SK-N-SH (cell line): ENCODE measurements around the gene CBX1. TPM values are rescaled to one million over a fixed set of nuclear protein-coding genes. Genes with fewer than 3 reads are reported as not detected.

ENCODE experiments used
- CTCF ChIA-PET: fragments of 300-600, 350-600 bp; formaldehyde crosslinking; extraction: SDS; loops from one replicate; lab custom pipeline; 2021; lab: Yijun Ruan, JAX
- POLR2A ChIA-PET: fragments of 350-600 bp; sonication (Branson Sonifier 250); formaldehyde crosslinking; extraction: SDS; loops from one replicate; lab custom pipeline; 2020; ENCODE audit warnings: antibody characterized with exemption, inconsistent platforms; lab: Yijun Ruan, JAX
- DNase-seq: peaks from one replicate; pipeline ENCODE4 v3.0.0; 2012
- H2AFZ ChIP-seq: fragments of 200-600 bp; sonication (generic); 2 replicates; pipeline ENCODE4 v1.8.1; 2016; ENCODE audit warnings: antibody characterized with exemption, mild to moderate bottlenecking, low read depth
- H3F3A ChIP-seq: fragments of 200-600 bp; sonication (generic); replicated peaks from 2 replicates; pipeline ENCODE3; 2016; ENCODE audit warnings: antibody characterized with exemption, mild to moderate bottlenecking; ENCODE audit not compliant: insufficient read depth
- H3K27ac ChIP-seq, 2 experiments: fragments of 200-500 bp in 1 of 2; fragments of 200-600 bp in 1 of 2; sonication (Bioruptor generic) in 1 of 2; sonication (generic), shearing (Covaris generic) in 1 of 2; 2 replicates each; pipeline versions ENCODE4 v1.5.1 to v1.6.1; 2014 to 2016; ENCODE audit warnings: low read depth in 2 of 2, inconsistent platforms in 1 of 2, low read length in 1 of 2, mild to moderate bottlenecking in 1 of 2, mixed read lengths in 1 of 2
- H3K27me3 ChIP-seq: fragments of 200-600 bp; sonication (generic), shearing (Covaris generic); 2 replicates; pipeline ENCODE4 v1.6.1; 2016; ENCODE audit warnings: mixed run types; ENCODE audit not compliant: insufficient read depth
- H3K36me3 ChIP-seq, 2 experiments: fragments of 200-500 bp in 1 of 2; fragments of 200-600 bp in 1 of 2; sonication (Bioruptor generic) in 1 of 2; sonication (generic) in 1 of 2; replicated peaks in 1 of 2; 2 replicates each; pipeline versions ENCODE3 to v1.5.1; 2014 to 2016; ENCODE audit warnings: low read length in 1 of 2, mild to moderate bottlenecking in 1 of 2; ENCODE audit not compliant: insufficient read depth in 2 of 2, control insufficient read depth in 1 of 2
- H3K4me1 ChIP-seq, 2 experiments: fragments of 200-500 bp in 1 of 2; fragments of 200-600 bp in 1 of 2; sonication (Bioruptor generic) in 1 of 2; sonication (generic), shearing (Covaris generic) in 1 of 2; 2 replicates each; pipeline versions ENCODE4 v1.5.1 to v1.6.1; 2014 to 2016; ENCODE audit warnings: low read depth in 1 of 2, low read length in 1 of 2, mixed run types in 1 of 2; ENCODE audit not compliant: insufficient read depth in 2 of 2, control insufficient read depth in 1 of 2
- H3K4me2 ChIP-seq: fragments of 200-600 bp; sonication (generic), shearing (Covaris generic); 2 replicates; pipeline ENCODE4 v1.6.1; 2017; ENCODE audit warnings: mixed run types
- H3K4me3 ChIP-seq, 2 experiments: fragments of 200-500 bp in 1 of 2; fragments of 200-600 bp in 1 of 2; sonication (Bioruptor generic) in 1 of 2; sonication (generic), shearing (Covaris generic) in 1 of 2; 2 replicates each; pipeline versions ENCODE4 v1.5.1 to v1.8.1; 2014 to 2016; ENCODE audit warnings: low read depth in 2 of 2, inconsistent platforms in 1 of 2, low read length in 1 of 2, mild to moderate bottlenecking in 1 of 2, mixed read lengths in 1 of 2, moderate library complexity in 1 of 2
- H3K79me2 ChIP-seq: fragments of 200-600 bp; sonication (generic); 2 replicates; pipeline ENCODE4 v1.8.1; 2017; ENCODE audit warnings: mild to moderate bottlenecking; ENCODE audit not compliant: insufficient read depth
- H3K9ac ChIP-seq: fragments of 200-600 bp; sonication (generic); 2 replicates; pipeline ENCODE4 v1.6.1; 2017; ENCODE audit warnings: mixed run types
- H3K9me2 ChIP-seq: fragments of 200-600 bp; sonication (generic); 2 replicates; pipeline ENCODE4 v1.6.1; 2017; ENCODE audit warnings: mixed run types
- H3K9me3 ChIP-seq: fragments of 200-600 bp; sonication (generic); 2 replicates; pipeline ENCODE4 v1.6.1; 2017; ENCODE audit warnings: mixed run types, mild to moderate bottlenecking, moderate library complexity
- H4K20me1 ChIP-seq: fragments of 200-600 bp; sonication (generic); 2 replicates; pipeline ENCODE4 v1.6.1; 2017; ENCODE audit warnings: mild to moderate bottlenecking, mixed run types; ENCODE audit not compliant: insufficient read depth
- CHD2 ChIP-seq: fragments of 150-350 bp; IDR thresholded peaks from 2 replicates; pipeline ENCODE4 v1.6.1; 2018; ENCODE audit warnings: low read length; ENCODE audit not compliant: partially characterized antibody
- EZH2phosphoT487 ChIP-seq: fragments of 200-600 bp; sonication (generic); IDR thresholded peaks from 2 replicates; pipeline ENCODE4 v1.6.1; 2017; ENCODE audit warnings: low read depth, mixed run types, mild to moderate bottlenecking, antibody characterized with exemption, moderate library complexity, borderline replicate concordance
- FOXM1 ChIP-seq: IDR thresholded peaks from 2 replicates; pipeline ENCODE4 v1.4.0; 2012; ENCODE audit warnings: low read depth, mild to moderate bottlenecking
- JUND ChIP-seq: IDR thresholded peaks from 2 replicates; pipeline ENCODE4 v1.4.0; 2012
- MEF2A ChIP-seq: IDR thresholded peaks from 2 replicates; pipeline ENCODE4 v1.4.0; 2012; ENCODE audit warnings: low read depth, borderline replicate concordance
- MXI1 ChIP-seq: IDR thresholded peaks from 2 replicates; pipeline ENCODE4 v1.6.1; 2012; ENCODE audit warnings: mild to moderate bottlenecking, low read depth, low read length, improper control_type of control experiment
- NRF1 ChIP-seq: IDR thresholded peaks from 2 replicates; pipeline ENCODE4 v1.6.1; 2012; ENCODE audit warnings: low read depth, mild to moderate bottlenecking, low read length
- POLR2AphosphoS5 ChIP-seq: IDR thresholded peaks from 2 replicates; pipeline ENCODE4 v1.6.1; 2012; ENCODE audit warnings: low read depth, low read length
- RAD21 ChIP-seq: IDR thresholded peaks from 2 replicates; pipeline ENCODE4 v1.6.1; 2012; ENCODE audit warnings: mild to moderate bottlenecking, low read length
- RCOR1 ChIP-seq: fragments of 150-350 bp; IDR thresholded peaks from 2 replicates; pipeline ENCODE4 v1.6.1; 2017; ENCODE audit warnings: antibody characterized with exemption, low read length
- RFX5 ChIP-seq: IDR thresholded peaks from 2 replicates; pipeline ENCODE4 v1.6.1; 2012; ENCODE audit warnings: mild to moderate bottlenecking, improper control_type of control experiment, low read length
- SIN3A ChIP-seq: IDR thresholded peaks from 2 replicates; pipeline ENCODE4 v1.6.1; 2012; ENCODE audit warnings: low read depth, mild to moderate bottlenecking, low read length, moderate library complexity, borderline replicate concordance
- SMC3 ChIP-seq: IDR thresholded peaks from 2 replicates; pipeline ENCODE4 v1.6.1; 2012; ENCODE audit warnings: low read depth, low read length, improper control_type of control experiment
- TAF1 ChIP-seq: IDR thresholded peaks from 2 replicates; pipeline ENCODE4 v1.6.1; 2012; ENCODE audit warnings: low read depth, mild to moderate bottlenecking, low read length, moderate library complexity, borderline replicate concordance
- TCF12 ChIP-seq: IDR thresholded peaks from 2 replicates; pipeline ENCODE4 v1.4.0; 2012
- TEAD4 ChIP-seq: IDR thresholded peaks from 2 replicates; pipeline ENCODE4 v1.4.0; 2012; ENCODE audit warnings: mild to moderate bottlenecking, borderline replicate concordance; ENCODE audit not compliant: insufficient read depth
- YY1 ChIP-seq: IDR thresholded peaks from 2 replicates; pipeline ENCODE4 v1.4.0; 2012; ENCODE audit warnings: low read depth, mild to moderate bottlenecking
- WGBS: methylation state at CpG from one replicate; pipeline ENCODE4 v1.1.6; 2017; ENCODE audit warnings: low lambda C conversion rate; 5-methylcytosine and 5-hydroxymethylcytosine counted together
- polyA plus RNA-seq, 3 experiments: library from polyadenylated mRNA; depleted of rRNA; stranded (reverse); fragments of >200 nt; gene quantifications; 2 replicates each; pipeline ENCODE4 v1.2.3, GENCODE V29; 2012
- TF ChIP-seq, protein P1 (sequence below): IDR thresholded peaks from 2 replicates; pipeline ENCODE4 v1.4.0; 2012; ENCODE audit warnings: low read depth, borderline replicate concordance
- TF ChIP-seq, protein P2 (sequence below): IDR thresholded peaks from 2 replicates; pipeline ENCODE4 v1.4.0; 2012; ENCODE audit warnings: low read depth, borderline replicate concordance
- TF ChIP-seq, protein P3 (sequence below): fragments of 150-350 bp; IDR thresholded peaks from 2 replicates; pipeline ENCODE4 v1.6.1; 2017; ENCODE audit warnings: antibody characterized with exemption, low read length, low read depth, borderline replicate concordance
- TF ChIP-seq, protein P4 (sequence below): IDR thresholded peaks from 2 replicates; pipeline ENCODE4; 2012
- TF ChIP-seq, protein P5 (sequence below): fragments of 200-600 bp; sonication (generic); IDR thresholded peaks from 2 replicates; pipeline ENCODE4 v1.6.1; 2017; ENCODE audit warnings: antibody characterized with exemption, mild to moderate bottlenecking, moderate library complexity

Gene CBX1
- polyA plus RNA-seq, 1 of the 3 experiments (the other 2 are of a cell fraction), result 102 TPM

DNA sequence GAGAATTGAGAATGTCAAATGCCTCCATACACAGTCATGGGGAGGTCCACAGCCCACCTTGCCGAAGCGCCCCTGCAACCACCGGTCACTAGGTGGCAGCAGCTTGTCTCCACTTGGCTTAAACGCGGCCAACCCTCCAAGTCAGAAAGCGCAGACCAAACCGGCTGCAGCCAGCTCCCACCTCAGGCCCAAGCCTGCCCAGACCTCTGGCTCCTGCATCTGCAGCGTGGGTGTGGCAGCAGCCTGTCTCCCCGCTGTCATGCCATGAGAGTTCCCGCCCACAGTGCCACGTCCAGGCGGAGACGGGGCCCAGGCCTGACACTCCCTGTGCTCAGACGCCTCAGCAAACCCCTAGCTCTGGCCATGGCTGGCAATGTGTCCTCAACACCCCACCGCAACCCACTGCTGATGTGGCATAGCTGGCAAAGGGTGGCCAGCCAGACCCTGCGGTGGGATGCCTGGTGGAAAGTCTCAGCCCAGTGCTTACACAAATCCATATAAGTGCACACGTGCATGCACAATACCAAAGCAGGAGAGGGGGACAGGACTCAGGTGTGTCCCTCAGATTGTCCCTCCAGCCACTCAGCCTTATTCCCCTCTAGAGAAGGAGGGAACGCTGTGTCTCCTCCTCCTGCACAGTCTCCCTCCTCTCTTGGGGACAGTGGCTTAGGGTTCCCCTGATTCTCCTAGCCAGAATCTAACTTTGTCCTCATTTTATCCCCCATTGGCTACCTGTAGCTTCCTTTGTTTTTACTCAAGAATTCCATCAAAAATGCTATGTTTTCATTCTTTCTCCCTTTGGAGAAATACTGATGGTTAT is 74.6 kb downstream of the CBX1 start:
- POLR2A ChIA-PET, result interaction anchor here (0.8 to 3.0 kb wide), 14 partner anchors 10 to 104 kb away, joined by 3 to 27 read pairs (median 3); partner anchors contain the start of genes CBX1, COPZ2 and NFE2L1
- CTCF ChIA-PET, result interaction anchor here (0.6 to 31.3 kb wide), 47 partner anchors 8 to 852 kb away, joined by 3 to 1200 read pairs (median 5); partner anchors contain the start of genes CBX1, COPZ2, NFE2L1 and SCRN2
- H2AFZ ChIP-seq, result peak overlapping the region; percentile 73; the same call in 1 of the 2 replicates
- TF ChIP-seq, protein P1, sequence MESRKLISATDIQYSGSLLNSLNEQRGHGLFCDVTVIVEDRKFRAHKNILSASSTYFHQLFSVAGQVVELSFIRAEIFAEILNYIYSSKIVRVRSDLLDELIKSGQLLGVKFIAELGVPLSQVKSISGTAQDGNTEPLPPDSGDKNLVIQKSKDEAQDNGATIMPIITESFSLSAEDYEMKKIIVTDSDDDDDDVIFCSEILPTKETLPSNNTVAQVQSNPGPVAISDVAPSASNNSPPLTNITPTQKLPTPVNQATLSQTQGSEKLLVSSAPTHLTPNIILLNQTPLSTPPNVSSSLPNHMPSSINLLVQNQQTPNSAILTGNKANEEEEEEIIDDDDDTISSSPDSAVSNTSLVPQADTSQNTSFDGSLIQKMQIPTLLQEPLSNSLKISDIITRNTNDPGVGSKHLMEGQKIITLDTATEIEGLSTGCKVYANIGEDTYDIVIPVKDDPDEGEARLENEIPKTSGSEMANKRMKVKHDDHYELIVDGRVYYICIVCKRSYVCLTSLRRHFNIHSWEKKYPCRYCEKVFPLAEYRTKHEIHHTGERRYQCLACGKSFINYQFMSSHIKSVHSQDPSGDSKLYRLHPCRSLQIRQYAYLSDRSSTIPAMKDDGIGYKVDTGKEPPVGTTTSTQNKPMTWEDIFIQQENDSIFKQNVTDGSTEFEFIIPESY, result no peak
- TF ChIP-seq RCOR1 (peak; percentile 81), SIN3A (peak; percentile 93), YY1 (no peak), FOXM1 (no peak), POLR2AphosphoS5 (0 out of 2 replicates have a peak, but pooled peaks have one; percentile 22), RFX5 (0 out of 2 replicates have a peak, but pooled peaks have one; percentile 33), MEF2A (no peak), SMC3 (peak; percentile 98), NRF1 (0 out of 2 replicates have a peak, but pooled peaks have one; percentile 30), TCF12 (no peak), JUND (no peak), RAD21 (peak; percentile 96), CHD2 (peak; percentile 83), MXI1 (peak; percentile 99), EZH2phosphoT487 (no peak), TAF1 (peak; percentile 24; the same call in 1 of the 2 replicates), TEAD4 (no peak)
- TF ChIP-seq, protein P2, sequence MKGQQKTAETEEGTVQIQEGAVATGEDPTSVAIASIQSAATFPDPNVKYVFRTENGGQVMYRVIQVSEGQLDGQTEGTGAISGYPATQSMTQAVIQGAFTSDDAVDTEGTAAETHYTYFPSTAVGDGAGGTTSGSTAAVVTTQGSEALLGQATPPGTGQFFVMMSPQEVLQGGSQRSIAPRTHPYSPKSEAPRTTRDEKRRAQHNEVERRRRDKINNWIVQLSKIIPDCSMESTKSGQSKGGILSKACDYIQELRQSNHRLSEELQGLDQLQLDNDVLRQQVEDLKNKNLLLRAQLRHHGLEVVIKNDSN, result no peak
- TF ChIP-seq, protein P3, sequence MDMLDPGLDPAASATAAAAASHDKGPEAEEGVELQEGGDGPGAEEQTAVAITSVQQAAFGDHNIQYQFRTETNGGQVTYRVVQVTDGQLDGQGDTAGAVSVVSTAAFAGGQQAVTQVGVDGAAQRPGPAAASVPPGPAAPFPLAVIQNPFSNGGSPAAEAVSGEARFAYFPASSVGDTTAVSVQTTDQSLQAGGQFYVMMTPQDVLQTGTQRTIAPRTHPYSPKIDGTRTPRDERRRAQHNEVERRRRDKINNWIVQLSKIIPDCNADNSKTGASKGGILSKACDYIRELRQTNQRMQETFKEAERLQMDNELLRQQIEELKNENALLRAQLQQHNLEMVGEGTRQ, result no peak
- TF ChIP-seq, protein P4, sequence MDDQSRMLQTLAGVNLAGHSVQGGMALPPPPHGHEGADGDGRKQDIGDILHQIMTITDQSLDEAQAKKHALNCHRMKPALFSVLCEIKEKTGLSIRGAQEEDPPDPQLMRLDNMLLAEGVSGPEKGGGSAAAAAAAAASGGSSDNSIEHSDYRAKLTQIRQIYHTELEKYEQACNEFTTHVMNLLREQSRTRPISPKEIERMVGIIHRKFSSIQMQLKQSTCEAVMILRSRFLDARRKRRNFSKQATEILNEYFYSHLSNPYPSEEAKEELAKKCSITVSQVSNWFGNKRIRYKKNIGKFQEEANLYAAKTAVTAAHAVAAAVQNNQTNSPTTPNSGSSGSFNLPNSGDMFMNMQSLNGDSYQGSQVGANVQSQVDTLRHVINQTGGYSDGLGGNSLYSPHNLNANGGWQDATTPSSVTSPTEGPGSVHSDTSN, result no peak
- TF ChIP-seq, protein P5, sequence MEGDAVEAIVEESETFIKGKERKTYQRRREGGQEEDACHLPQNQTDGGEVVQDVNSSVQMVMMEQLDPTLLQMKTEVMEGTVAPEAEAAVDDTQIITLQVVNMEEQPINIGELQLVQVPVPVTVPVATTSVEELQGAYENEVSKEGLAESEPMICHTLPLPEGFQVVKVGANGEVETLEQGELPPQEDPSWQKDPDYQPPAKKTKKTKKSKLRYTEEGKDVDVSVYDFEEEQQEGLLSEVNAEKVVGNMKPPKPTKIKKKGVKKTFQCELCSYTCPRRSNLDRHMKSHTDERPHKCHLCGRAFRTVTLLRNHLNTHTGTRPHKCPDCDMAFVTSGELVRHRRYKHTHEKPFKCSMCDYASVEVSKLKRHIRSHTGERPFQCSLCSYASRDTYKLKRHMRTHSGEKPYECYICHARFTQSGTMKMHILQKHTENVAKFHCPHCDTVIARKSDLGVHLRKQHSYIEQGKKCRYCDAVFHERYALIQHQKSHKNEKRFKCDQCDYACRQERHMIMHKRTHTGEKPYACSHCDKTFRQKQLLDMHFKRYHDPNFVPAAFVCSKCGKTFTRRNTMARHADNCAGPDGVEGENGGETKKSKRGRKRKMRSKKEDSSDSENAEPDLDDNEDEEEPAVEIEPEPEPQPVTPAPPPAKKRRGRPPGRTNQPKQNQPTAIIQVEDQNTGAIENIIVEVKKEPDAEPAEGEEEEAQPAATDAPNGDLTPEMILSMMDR, result peak; percentile 100
- TF ChIP-seq, all 33 proteins: peak for 11
- H3K9ac ChIP-seq, result peak overlapping the region; percentile 34; the same call in 1 of the 2 replicates
- peak overlapping the region; percentile 100; the same call in 1 of the 2 replicates for H3K4me2 ChIP-seq
- H3F3A ChIP-seq, result peaks cover 43% of the 10 kb centered on the region
- no peaks in the 10 kb centered on the region for H4K20me1 ChIP-seq
- peaks cover 25 to 33% of the 10 kb centered on the region in 2 experiments; a peak in 3 of 4 replicates for H3K4me1 ChIP-seq
- peak overlapping the region in 1 of 2 experiments; percentile 10; a peak in 1 of 4 replicates for H3K4me3 ChIP-seq
- H3K9me2 ChIP-seq, result no peaks in the 10 kb centered on the region
- 33% methylated on average over 14 of the region's 18 CpGs for WGBS
- no peaks in the 10 kb centered on the region for H3K9me3 ChIP-seq
- no peaks in the 10 kb centered on the region for H3K36me3 ChIP-seq
- peak overlapping the region in 1 of 2 experiments; percentile 24; a peak in 2 of 4 replicates for H3K27ac ChIP-seq
- H3K27me3 ChIP-seq, result no peaks in the 10 kb centered on the region
- DNase-seq, result peak; percentile 91
- no peaks in the 10 kb centered on the region for H3K79me2 ChIP-seq
